ENCODE results near the gene CDH7. TPM values are rescaled to one million over a fixed set of nuclear protein-coding genes. Genes with fewer than 3 reads are reported as not detected.

The CDH7 gene
- total and polyA plus RNA-seq, 9 donors: under 0.01 to 0.94 (median 0.07) TPM; not detected in 2

GRCh38 chr18:65721619-65722018 is 29.2 kb upstream of the CDH7 start:
- no peaks in the 10 kb centered on the region for H3K4me1 ChIP-seq (ENCODE audit: insufficient read depth)
- no peaks in the 10 kb centered on the region for H3K36me3 ChIP-seq
- 70 to 85% (median 79%) methylated on average over 3 of the region's 3 CpGs for WGBS, 3 donors
- no peak overlapping the region for H3K27ac ChIP-seq
- no peaks in the 10 kb centered on the region for H3K9me3 ChIP-seq
- no peak overlapping the region for H3K4me3 ChIP-seq
- intact Hi-C loops (cut with DNase I): no loop called here
- TF ChIP-seq EP300 (IDR thresholded peaks at IDR 0.05): no peak
- no peak for TF ChIP-seq POLR2A (IDR thresholded peaks at IDR 0.05)
- TF ChIP-seq CTCF (IDR thresholded peaks at IDR 0.05): no peak
- DNase-seq: no peak
- no peaks in the 10 kb centered on the region for H3K27me3 ChIP-seq

- no peaks in the 10 kb centered on the region for H3K9me3 ChIP-seq
- intact Hi-C loops (cut with DNase I): no loop called here
- WGBS, 3 donors: 34 to 42% (median 34%) methylated on average over 9 of the region's 9 CpGs
- H3K27ac ChIP-seq: no peak overlapping the region
- no peak for DNase-seq
- no peaks in the 10 kb centered on the region for H3K27me3 ChIP-seq
- no peak overlapping the region for H3K4me3 ChIP-seq
- H3K4me1 ChIP-seq (ENCODE audit: insufficient read depth): no peaks in the 10 kb centered on the region
- H3K36me3 ChIP-seq: no peaks in the 10 kb centered on the region
- TF ChIP-seq POLR2A (IDR thresholded peaks at IDR 0.05) (no peak), CTCF (IDR thresholded peaks at IDR 0.05) (no peak), EP300 (IDR thresholded peaks at IDR 0.05) (no peak)
Observed at GRCh38 chr18:65725251-65726050, 25.4 kb upstream of the CDH7 start.

- no peaks in the 10 kb centered on the region for H3K36me3 ChIP-seq
- no peak overlapping the region for H3K4me3 ChIP-seq
- no peaks in the 10 kb centered on the region for H3K27me3 ChIP-seq
- H3K9me3 ChIP-seq: no peaks in the 10 kb centered on the region
- no peak for DNase-seq
- intact Hi-C loops (cut with DNase I): no loop called here
- TF ChIP-seq EP300 (IDR thresholded peaks at IDR 0.05) (no peak), POLR2A (IDR thresholded peaks at IDR 0.05) (no peak), CTCF (IDR thresholded peaks at IDR 0.05) (no peak)
- no peak overlapping the region for H3K27ac ChIP-seq
- no peaks in the 10 kb centered on the region for H3K4me1 ChIP-seq (ENCODE audit: insufficient read depth)
- 60 to 75% (median 69%) methylated on average over 3 of the region's 3 CpGs for WGBS, 3 donors
Observed at GRCh38 chr18:65735155-65735554, 15.7 kb upstream of the CDH7 start.

DNA sequence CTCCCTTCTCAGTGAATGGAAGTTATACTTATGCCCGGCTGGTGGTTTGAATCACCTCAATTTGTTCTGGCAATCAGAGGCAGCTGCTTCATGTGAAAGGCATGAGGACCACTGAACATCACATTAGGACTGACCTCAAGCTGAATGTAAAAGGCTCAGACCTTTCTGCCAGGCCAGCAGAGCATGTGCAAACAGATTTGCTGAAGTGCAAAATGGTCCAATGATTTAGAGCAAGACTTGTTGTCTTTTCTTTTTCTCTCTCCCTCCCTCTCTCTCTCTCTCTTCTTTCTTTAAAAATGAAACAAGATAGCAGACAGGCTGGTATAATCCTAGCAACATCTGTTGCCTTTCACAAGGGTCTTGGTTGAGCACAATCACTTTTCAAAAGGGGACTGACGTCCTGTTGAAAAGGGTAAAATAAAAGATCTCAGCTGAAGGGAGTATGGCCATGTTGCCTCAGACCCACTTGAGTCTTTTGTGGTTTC is 13.3 kb upstream of the CDH7 start:
- 40 to 65% (median 52%) methylated on average over 2 of the region's 2 CpGs for WGBS, 3 donors
- Histone ChIP-seq H3K36me3 (no peaks in the 10 kb centered on the region), H3K27me3 (no peaks in the 10 kb centered on the region), H3K27ac (no peak overlapping the region), H3K4me3 (no peak overlapping the region), H3K4me1 (ENCODE audit: insufficient read depth) (no peaks in the 10 kb centered on the region), H3K9me3 (no peaks in the 10 kb centered on the region)
- intact Hi-C loops (cut with DNase I): no loop called here
- DNase-seq: no peak
- TF ChIP-seq EP300 (IDR thresholded peaks at IDR 0.05) (no peak), POLR2A (IDR thresholded peaks at IDR 0.05) (no peak), CTCF (IDR thresholded peaks at IDR 0.05) (no peak)
